ENCODE data around the gene ZNF516. TPM values are rescaled to one million over a fixed set of nuclear protein-coding genes. Genes with fewer than 3 reads are reported as not detected.

The ZNF516 gene
- total and polyA plus RNA-seq, 2 of the 13 experiments (the other 11 are each of a cell fraction or from before 2014, with no cell fraction given), result 16.6 to 18.7 TPM

- TF ChIP-seq ZNF607 (CRISPR knock-in tag; IDR thresholded peaks at IDR 0.05; ENCODE audit: borderline replicate concordance) (no peak), PHF8 (CRISPR knock-in tag; IDR thresholded peaks at IDR 0.05) (0 out of 2 replicates have a peak, but pooled peaks have one; percentile 17), GPBP1L1 (CRISPR knock-in tag; IDR thresholded peaks at IDR 0.05) (no peak), PREB (CRISPR knock-in tag; IDR thresholded peaks at IDR 0.05) (no peak), ZNF775 (CRISPR knock-in tag; IDR thresholded peaks at IDR 0.05; ENCODE audit: borderline replicate concordance) (0 out of 2 replicates have a peak, but pooled peaks have one; percentile 8), KDM5B (CRISPR knock-in tag; IDR thresholded peaks at IDR 0.05; ENCODE audit: borderline replicate concordance) (peak; percentile 36; the same call in 1 of the 2 replicates), ZBTB39 (CRISPR knock-in tag; IDR thresholded peaks at IDR 0.05) (no peak), MLX (CRISPR knock-in tag; IDR thresholded peaks at IDR 0.05) (no peak), ZNF574 (CRISPR knock-in tag; IDR thresholded peaks at IDR 0.05) (no peak), ZBTB7B (CRISPR knock-in tag; IDR thresholded peaks at IDR 0.05) (0 out of 2 replicates have a peak, but pooled peaks have one; percentile 32), TCF12 (IDR thresholded peaks at IDR 0.05) (no peak), TCF12 (CRISPR knock-in tag; IDR thresholded peaks at IDR 0.05) (0 out of 2 replicates have a peak, but pooled peaks have one; percentile 46), ZNF782 (CRISPR knock-in tag; IDR thresholded peaks at IDR 0.05; ENCODE audit: borderline replicate concordance) (no peak), TRIM22 (IDR thresholded peaks at IDR 0.05) (no peak), ZNF30 (CRISPR knock-in tag; IDR thresholded peaks at IDR 0.05) (no peak), ZSCAN31 (CRISPR knock-in tag; IDR thresholded peaks at IDR 0.05; ENCODE audit: low read depth) (0 out of 2 replicates have a peak, but pooled peaks have one; percentile 20), RFXAP (CRISPR knock-in tag; IDR thresholded peaks at IDR 0.05; ENCODE audit: borderline replicate concordance) (no peak), JUND (CRISPR knock-in tag; IDR thresholded peaks at IDR 0.05) (no peak)
These were observed 33.7 kb upstream of the ZNF516 start (continued) for GRCh38 chr18:76528477-76529432.
